ENCODE data around the gene SLX4IP.

DNA sequence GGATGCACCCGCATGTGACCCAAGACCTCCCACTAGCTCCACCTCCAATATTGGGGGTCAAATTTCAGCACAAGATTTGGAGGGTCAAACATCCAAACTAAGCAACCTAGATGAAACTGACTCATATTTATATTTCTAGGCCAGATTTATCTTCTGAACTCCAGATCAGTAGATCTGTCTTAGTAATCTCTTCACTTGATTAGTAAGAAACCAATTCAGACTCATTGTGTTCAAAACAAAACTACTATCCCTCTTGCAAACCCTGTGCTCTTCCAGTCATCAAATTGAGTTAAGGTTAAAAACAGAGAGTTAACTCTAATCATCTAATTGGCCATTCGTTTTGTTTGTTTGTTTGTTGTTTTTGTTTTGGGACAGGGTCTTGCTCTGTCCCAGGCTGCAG, 44.4 kb upstream of the SLX4IP start:
- TF ChIP-seq SRF (IDR thresholded peaks at IDR 0.05; ENCODE audit: low read depth) (no peak), POLR2A (IDR thresholded peaks at IDR 0.05; ENCODE audit: borderline replicate concordance, extremely low read depth, insufficient read depth, insufficient read length) (no peak), RAD21 (IDR thresholded peaks at IDR 0.05; ENCODE audit: low read depth) (no peak), CTCF (IDR thresholded peaks at IDR 0.05 in 2 of 3, conservative IDR thresholded peaks at IDR 0.05 in 1 of 3; ENCODE audit: borderline replicate concordance in 1 of 3, insufficient read depth in 1 of 3, low read depth in 2 of 3, low read length in 2 of 3) (no peak), ZNF274 (IDR thresholded peaks at IDR 0.05; ENCODE audit: low read depth, low read length) (no peak)
- TF ChIP-seq, protein P1, sequence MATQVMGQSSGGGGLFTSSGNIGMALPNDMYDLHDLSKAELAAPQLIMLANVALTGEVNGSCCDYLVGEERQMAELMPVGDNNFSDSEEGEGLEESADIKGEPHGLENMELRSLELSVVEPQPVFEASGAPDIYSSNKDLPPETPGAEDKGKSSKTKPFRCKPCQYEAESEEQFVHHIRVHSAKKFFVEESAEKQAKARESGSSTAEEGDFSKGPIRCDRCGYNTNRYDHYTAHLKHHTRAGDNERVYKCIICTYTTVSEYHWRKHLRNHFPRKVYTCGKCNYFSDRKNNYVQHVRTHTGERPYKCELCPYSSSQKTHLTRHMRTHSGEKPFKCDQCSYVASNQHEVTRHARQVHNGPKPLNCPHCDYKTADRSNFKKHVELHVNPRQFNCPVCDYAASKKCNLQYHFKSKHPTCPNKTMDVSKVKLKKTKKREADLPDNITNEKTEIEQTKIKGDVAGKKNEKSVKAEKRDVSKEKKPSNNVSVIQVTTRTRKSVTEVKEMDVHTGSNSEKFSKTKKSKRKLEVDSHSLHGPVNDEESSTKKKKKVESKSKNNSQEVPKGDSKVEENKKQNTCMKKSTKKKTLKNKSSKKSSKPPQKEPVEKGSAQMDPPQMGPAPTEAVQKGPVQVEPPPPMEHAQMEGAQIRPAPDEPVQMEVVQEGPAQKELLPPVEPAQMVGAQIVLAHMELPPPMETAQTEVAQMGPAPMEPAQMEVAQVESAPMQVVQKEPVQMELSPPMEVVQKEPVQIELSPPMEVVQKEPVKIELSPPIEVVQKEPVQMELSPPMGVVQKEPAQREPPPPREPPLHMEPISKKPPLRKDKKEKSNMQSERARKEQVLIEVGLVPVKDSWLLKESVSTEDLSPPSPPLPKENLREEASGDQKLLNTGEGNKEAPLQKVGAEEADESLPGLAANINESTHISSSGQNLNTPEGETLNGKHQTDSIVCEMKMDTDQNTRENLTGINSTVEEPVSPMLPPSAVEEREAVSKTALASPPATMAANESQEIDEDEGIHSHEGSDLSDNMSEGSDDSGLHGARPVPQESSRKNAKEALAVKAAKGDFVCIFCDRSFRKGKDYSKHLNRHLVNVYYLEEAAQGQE (IDR thresholded peaks at IDR 0.05; ENCODE audit: low read depth): no peak

Data from HCT116 (cell line).